ENCODE results near the gene SCTR.

DNA sequence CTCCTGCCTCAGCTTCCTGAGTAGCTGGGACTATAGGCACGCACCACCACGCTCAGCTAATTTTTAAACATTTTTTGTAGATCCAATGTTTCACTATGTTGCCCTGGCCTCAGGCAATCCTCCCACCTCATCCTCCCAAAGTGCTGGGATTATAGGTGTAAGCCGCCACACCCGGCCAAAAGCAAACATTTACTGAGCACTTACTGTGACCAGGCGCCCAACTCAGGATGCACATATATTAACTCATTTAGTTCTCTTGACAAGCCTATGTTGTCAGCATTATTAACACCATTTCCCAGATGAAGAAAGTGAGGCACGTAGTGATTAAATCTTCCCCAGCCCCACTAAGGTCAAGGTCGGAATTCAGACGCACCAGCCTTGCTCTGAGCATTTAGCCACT, 51.5 kb downstream of the SCTR start:
- no peak for TF ChIP-seq POLR2A (IDR thresholded peaks at IDR 0.05)
- TF ChIP-seq, protein P1, sequence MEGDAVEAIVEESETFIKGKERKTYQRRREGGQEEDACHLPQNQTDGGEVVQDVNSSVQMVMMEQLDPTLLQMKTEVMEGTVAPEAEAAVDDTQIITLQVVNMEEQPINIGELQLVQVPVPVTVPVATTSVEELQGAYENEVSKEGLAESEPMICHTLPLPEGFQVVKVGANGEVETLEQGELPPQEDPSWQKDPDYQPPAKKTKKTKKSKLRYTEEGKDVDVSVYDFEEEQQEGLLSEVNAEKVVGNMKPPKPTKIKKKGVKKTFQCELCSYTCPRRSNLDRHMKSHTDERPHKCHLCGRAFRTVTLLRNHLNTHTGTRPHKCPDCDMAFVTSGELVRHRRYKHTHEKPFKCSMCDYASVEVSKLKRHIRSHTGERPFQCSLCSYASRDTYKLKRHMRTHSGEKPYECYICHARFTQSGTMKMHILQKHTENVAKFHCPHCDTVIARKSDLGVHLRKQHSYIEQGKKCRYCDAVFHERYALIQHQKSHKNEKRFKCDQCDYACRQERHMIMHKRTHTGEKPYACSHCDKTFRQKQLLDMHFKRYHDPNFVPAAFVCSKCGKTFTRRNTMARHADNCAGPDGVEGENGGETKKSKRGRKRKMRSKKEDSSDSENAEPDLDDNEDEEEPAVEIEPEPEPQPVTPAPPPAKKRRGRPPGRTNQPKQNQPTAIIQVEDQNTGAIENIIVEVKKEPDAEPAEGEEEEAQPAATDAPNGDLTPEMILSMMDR (IDR thresholded peaks at IDR 0.05 in 8 of 11, conservative IDR thresholded peaks at IDR 0.05 in 3 of 11): no peak
